ENCODE results near the gene SIDT2. TPM values are rescaled to one million over a fixed set of nuclear protein-coding genes. Genes with fewer than 3 reads are reported as not detected.

The SIDT2 gene
- total RNA-seq, 3 donors from 2014 or later (not counting 1 experiment from before 2014, with no cell fraction given), result 80.0 to 111 (median 82.0) TPM

DNA sequence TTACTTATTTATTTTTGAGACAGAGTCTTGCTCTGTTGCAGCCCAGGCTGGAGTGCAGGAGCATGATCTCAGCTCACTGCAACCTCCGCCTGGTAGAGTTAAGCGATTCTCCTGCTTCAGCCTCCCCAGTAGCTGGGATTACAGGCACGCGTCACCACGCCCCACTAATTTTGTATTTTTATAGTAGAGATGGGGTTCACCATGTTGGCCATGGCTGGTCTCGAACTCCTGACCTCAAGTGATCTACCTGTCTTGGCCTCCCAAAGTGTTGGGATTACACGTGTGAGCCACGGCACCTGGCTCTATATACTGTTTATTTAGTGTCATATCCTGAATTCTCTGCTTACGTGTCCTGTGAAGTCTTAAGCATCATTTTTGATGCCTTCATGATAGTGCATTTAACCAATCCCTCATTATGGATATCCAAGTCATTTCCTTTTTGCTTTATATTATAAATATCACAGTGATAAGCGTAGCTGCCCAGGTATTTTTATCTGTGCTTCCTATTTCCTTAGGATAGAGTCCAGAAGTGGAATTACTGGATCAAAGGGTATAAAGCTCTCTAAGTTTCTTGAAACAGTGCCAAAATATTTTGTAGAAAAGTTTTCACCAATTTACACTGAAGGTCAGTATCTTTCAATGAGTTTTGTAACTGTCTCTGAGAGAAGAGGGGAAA, 871 bp upstream of the SIDT2 start:
- H3K27ac Mint-ChIP-seq, result peak overlapping the region; percentile 86 to 92
- H3K4me1 ChIP-seq (ENCODE audit: control insufficient read depth, insufficient read depth, low read length), result peaks cover 39% of the 10 kb centered on the region

GRCh38 chr11:117179048-117179999, 781 bp downstream of the SIDT2 start:
- DNase-seq (peak; percentile 57 to 62), ATAC-seq (peak; percentile 46 to 69 (median 62))
- peaks cover 34% of the 10 kb centered on the region for H3K4me1 ChIP-seq (ENCODE audit: control insufficient read depth, insufficient read depth, low read length)
- no peaks in the 10 kb centered on the region for H3K9me3 ChIP-seq (ENCODE audit: control insufficient read depth, insufficient read depth, low read length)
- peaks cover 3% of the 10 kb centered on the region for H3K36me3 ChIP-seq (ENCODE audit: control insufficient read depth, insufficient read depth, low read length)
- Mint-ChIP-seq H3K9me3 (no peaks in the 10 kb centered on the region), H3K27ac (peak overlapping the region; percentile 86 to 92), H3K4me3 (peak overlapping the region; percentile 95), H3K27me3 (ENCODE audit: low read depth in 2 of 2) (no peaks in the 10 kb centered on the region), H3K36me3 (no peaks in the 10 kb centered on the region), H3K4me1 (peaks cover 26 to 31% of the 10 kb centered on the region in 2 donors)
- H3K27ac ChIP-seq (ENCODE audit: low read length), result peak overlapping the region; percentile 83
- H3K27me3 ChIP-seq (ENCODE audit: control insufficient read depth, insufficient read depth, low read length), result no peaks in the 10 kb centered on the region
- intact Hi-C loops (cut with micrococcal nuclease), result loop anchor here (1.0 to 2.0 kb wide), 2 partner anchors 35 to 51 kb away; partner anchors contain the start of gene PAFAH1B2
- peak overlapping the region; percentile 72 for H3K4me3 ChIP-seq (ENCODE audit: low read length)
- TF ChIP-seq, protein P1, sequence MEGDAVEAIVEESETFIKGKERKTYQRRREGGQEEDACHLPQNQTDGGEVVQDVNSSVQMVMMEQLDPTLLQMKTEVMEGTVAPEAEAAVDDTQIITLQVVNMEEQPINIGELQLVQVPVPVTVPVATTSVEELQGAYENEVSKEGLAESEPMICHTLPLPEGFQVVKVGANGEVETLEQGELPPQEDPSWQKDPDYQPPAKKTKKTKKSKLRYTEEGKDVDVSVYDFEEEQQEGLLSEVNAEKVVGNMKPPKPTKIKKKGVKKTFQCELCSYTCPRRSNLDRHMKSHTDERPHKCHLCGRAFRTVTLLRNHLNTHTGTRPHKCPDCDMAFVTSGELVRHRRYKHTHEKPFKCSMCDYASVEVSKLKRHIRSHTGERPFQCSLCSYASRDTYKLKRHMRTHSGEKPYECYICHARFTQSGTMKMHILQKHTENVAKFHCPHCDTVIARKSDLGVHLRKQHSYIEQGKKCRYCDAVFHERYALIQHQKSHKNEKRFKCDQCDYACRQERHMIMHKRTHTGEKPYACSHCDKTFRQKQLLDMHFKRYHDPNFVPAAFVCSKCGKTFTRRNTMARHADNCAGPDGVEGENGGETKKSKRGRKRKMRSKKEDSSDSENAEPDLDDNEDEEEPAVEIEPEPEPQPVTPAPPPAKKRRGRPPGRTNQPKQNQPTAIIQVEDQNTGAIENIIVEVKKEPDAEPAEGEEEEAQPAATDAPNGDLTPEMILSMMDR (IDR thresholded peaks at IDR 0.05), result no peak
- WGBS (ENCODE audit: insufficient coverage), result 1% methylated on average over 36 of the region's 39 CpGs

More for the DNA sequence above, 871 bp upstream of the SIDT2 start:
- TF ChIP-seq, protein P1 (IDR thresholded peaks at IDR 0.05), result no peak
- DNase-seq (no peak), ATAC-seq (no peak)
- intact Hi-C loops (cut with micrococcal nuclease), result loop anchor here (1.0 to 2.0 kb wide), 2 partner anchors 33 to 49 kb away; partner anchors contain the start of gene PAFAH1B2
- Mint-ChIP-seq H3K9me3 (no peaks in the 10 kb centered on the region), H3K4me1 (peaks cover 36 to 41% of the 10 kb centered on the region in 2 donors), H3K27me3 (ENCODE audit: low read depth in 2 of 2) (no peaks in the 10 kb centered on the region), H3K36me3 (no peaks in the 10 kb centered on the region), H3K4me3 (peak overlapping the region; percentile 95)
- Histone ChIP-seq H3K4me3 (ENCODE audit: low read length) (peak overlapping the region; percentile 72), H3K27ac (ENCODE audit: low read length) (peak overlapping the region; percentile 83), H3K36me3 (ENCODE audit: control insufficient read depth, insufficient read depth, low read length) (peaks cover 3% of the 10 kb centered on the region), H3K9me3 (ENCODE audit: control insufficient read depth, insufficient read depth, low read length) (no peaks in the 10 kb centered on the region), H3K27me3 (ENCODE audit: control insufficient read depth, insufficient read depth, low read length) (no peaks in the 10 kb centered on the region)
- 96% methylated on average over 9 of the region's 10 CpGs for WGBS (ENCODE audit: insufficient coverage)

DNA sequence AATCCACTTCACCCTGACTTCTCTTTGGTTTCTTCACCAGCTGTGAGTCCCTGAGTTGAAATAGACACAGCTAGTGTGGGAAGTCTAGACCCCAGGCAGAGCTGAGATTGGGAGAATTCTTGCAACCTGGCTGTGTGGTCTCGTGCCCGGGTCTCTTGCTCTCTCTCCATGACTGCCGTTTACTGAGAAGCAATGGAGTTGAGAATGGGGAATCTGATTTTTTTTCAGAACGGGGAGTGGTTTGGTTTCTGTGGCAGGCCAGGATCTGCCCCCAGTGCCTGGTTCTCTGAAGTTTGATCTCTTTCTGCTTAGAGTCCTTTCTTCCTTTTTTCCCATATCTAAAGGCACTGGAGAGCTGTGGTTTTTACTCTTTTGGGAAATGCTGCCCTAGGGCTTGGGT, 1.5 kb downstream of the SIDT2 start:
- Mint-ChIP-seq H3K4me3 (peak overlapping the region; percentile 95), H3K9me3 (no peaks in the 10 kb centered on the region)
- H3K4me3 ChIP-seq (ENCODE audit: low read length), result peak overlapping the region; percentile 72

More for the DNA sequence above, 1.5 kb downstream of the SIDT2 start:
- WGBS (ENCODE audit: insufficient coverage), result 28% methylated on average over 4 of the region's 4 CpGs
- Histone ChIP-seq H3K4me1 (ENCODE audit: control insufficient read depth, insufficient read depth, low read length) (peaks cover 34% of the 10 kb centered on the region), H3K27me3 (ENCODE audit: control insufficient read depth, insufficient read depth, low read length) (no peaks in the 10 kb centered on the region), H3K27ac (ENCODE audit: low read length) (peak overlapping the region; percentile 83), H3K9me3 (ENCODE audit: control insufficient read depth, insufficient read depth, low read length) (no peaks in the 10 kb centered on the region), H3K36me3 (ENCODE audit: control insufficient read depth, insufficient read depth, low read length) (peaks cover 3% of the 10 kb centered on the region)
- no peaks in the 10 kb centered on the region for H3K36me3 Mint-ChIP-seq
- peaks cover 26 to 31% of the 10 kb centered on the region in 2 donors for H3K4me1 Mint-ChIP-seq
- H3K27ac Mint-ChIP-seq, result peak overlapping the region; percentile 86 to 92
- no peaks in the 10 kb centered on the region for H3K27me3 Mint-ChIP-seq (ENCODE audit: low read depth in 2 of 2)
- ATAC-seq, result no peak
- intact Hi-C loops (cut with micrococcal nuclease), result no loop called here
- no peak for DNase-seq
- TF ChIP-seq, protein P1 (IDR thresholded peaks at IDR 0.05), result no peak
